Stomach (tissue), 4 donors: Measurements from ENCODE around the gene DHTKD1.

Source experiments
- CTCF ChIP-seq, 7 experiments: fragments of 450-650 bp in 4 of 7; fragments of 200-600 bp in 3 of 7; sonication (generic) in 3 of 7; IDR thresholded peaks; one replicate each; pipeline ENCODE4 v1.5.1; 2016 to 2019; ENCODE audit warnings: antibody characterized with exemption in 7 of 7, control low read depth in 2 of 7, mild to moderate bottlenecking in 1 of 7
- EP300 ChIP-seq: sonication (generic); formaldehyde crosslinking; IDR thresholded peaks from one replicate; pipeline ENCODE4 v1.6.1; 2017; ENCODE audit warnings: antibody characterized with exemption
- POLR2AphosphoS5 ChIP-seq, 3 donors: sonication (generic); formaldehyde crosslinking; IDR thresholded peaks; one replicate each; pipeline ENCODE4 v1.6.1; 2016; ENCODE audit warnings: antibody characterized with exemption in 3 of 3

DNA sequence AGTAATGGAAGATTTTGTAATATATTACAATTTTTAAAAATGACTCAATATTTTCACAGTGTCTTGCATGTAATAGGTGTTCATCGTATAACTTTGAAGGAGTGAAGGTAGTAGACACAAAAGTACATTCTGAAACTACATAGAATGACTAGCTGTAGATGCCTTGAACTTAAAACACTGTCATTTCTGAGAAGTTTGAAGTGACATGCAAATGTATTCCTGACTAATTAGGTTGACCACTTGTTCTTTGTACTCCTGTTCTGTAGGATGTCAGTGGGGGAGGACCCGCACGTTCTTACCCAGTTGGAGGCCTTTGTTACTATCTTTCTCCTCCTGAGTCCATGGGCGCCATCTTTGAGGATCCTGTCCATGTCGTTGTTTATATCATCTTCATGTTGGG, 91.9 kb downstream of the DHTKD1 start:
- TF ChIP-seq CTCF (IDR thresholded peaks at IDR 0.05), result no peak
- TF ChIP-seq POLR2AphosphoS5 (IDR thresholded peaks at IDR 0.05), result no peak
- TF ChIP-seq EP300, result no peak
